ENCODE results near the gene PRKCA. TPM values are rescaled to one million over a fixed set of nuclear protein-coding genes. Genes with fewer than 3 reads are reported as not detected.

PRKCA gene
- total and polyA plus RNA-seq, 2 experiments from 2014 or later: 6.4 to 35.4 TPM

GRCh38 chr17:66814570-66814969, 512.2 kb downstream of the PRKCA start (continued):
- no peak for TF ChIP-seq ZNF114 (CRISPR knock-in tag; IDR thresholded peaks at IDR 0.05)

GRCh38 chr17:66817750-66818149, 515.3 kb downstream of the PRKCA start:
- no peaks in the 10 kb centered on the region for H3K27me3 ChIP-seq (ENCODE audit: insufficient read depth)
- no peak overlapping the region for H3K27ac ChIP-seq (ENCODE audit: low read depth)
- 0 out of 2 replicates have a peak, but pooled peaks cover 3% of the 10 kb centered on the region for H3K36me3 ChIP-seq (ENCODE audit: insufficient read depth)
- Mint-ChIP-seq H3K27me3 (ENCODE audit: insufficient read depth, low read depth, poor library complexity) (peaks cover 6% of the 10 kb centered on the region), H3K9me3 (peaks cover 26% of the 10 kb centered on the region), H3K27ac (no peak overlapping the region), H3K4me3 (no peak overlapping the region), H3K36me3 (ENCODE audit: low read depth) (peaks cover 14% of the 10 kb centered on the region; the same call in 2 of the 3 replicates), H3K4me1 (no peaks in the 10 kb centered on the region)
- TF ChIP-seq POLR2AphosphoS5 (IDR thresholded peaks at IDR 0.05; ENCODE audit: low read depth) (no peak), EZH2phosphoT487 (IDR thresholded peaks at IDR 0.05; ENCODE audit: unreplicated experiment) (no peak), NANOG (IDR thresholded peaks at IDR 0.05; ENCODE audit: borderline replicate concordance) (no peak), ZNF331 (CRISPR knock-in tag; IDR thresholded peaks at IDR 0.05; ENCODE audit: low read depth) (no peak), ZNF114 (CRISPR knock-in tag; IDR thresholded peaks at IDR 0.05) (no peak), STAT1 (IDR thresholded peaks at IDR 0.05; ENCODE audit: unreplicated experiment) (no peak), ETS1 (IDR thresholded peaks at IDR 0.05) (no peak), CREB1 (CRISPR knock-in tag; IDR thresholded peaks at IDR 0.05; ENCODE audit: low read depth) (no peak), JUNB (IDR thresholded peaks at IDR 0.05; ENCODE audit: unreplicated experiment) (no peak), EZH2 (IDR thresholded peaks at IDR 0.05; ENCODE audit: low read depth, unreplicated experiment) (no peak)
- TF ChIP-seq, protein P1, sequence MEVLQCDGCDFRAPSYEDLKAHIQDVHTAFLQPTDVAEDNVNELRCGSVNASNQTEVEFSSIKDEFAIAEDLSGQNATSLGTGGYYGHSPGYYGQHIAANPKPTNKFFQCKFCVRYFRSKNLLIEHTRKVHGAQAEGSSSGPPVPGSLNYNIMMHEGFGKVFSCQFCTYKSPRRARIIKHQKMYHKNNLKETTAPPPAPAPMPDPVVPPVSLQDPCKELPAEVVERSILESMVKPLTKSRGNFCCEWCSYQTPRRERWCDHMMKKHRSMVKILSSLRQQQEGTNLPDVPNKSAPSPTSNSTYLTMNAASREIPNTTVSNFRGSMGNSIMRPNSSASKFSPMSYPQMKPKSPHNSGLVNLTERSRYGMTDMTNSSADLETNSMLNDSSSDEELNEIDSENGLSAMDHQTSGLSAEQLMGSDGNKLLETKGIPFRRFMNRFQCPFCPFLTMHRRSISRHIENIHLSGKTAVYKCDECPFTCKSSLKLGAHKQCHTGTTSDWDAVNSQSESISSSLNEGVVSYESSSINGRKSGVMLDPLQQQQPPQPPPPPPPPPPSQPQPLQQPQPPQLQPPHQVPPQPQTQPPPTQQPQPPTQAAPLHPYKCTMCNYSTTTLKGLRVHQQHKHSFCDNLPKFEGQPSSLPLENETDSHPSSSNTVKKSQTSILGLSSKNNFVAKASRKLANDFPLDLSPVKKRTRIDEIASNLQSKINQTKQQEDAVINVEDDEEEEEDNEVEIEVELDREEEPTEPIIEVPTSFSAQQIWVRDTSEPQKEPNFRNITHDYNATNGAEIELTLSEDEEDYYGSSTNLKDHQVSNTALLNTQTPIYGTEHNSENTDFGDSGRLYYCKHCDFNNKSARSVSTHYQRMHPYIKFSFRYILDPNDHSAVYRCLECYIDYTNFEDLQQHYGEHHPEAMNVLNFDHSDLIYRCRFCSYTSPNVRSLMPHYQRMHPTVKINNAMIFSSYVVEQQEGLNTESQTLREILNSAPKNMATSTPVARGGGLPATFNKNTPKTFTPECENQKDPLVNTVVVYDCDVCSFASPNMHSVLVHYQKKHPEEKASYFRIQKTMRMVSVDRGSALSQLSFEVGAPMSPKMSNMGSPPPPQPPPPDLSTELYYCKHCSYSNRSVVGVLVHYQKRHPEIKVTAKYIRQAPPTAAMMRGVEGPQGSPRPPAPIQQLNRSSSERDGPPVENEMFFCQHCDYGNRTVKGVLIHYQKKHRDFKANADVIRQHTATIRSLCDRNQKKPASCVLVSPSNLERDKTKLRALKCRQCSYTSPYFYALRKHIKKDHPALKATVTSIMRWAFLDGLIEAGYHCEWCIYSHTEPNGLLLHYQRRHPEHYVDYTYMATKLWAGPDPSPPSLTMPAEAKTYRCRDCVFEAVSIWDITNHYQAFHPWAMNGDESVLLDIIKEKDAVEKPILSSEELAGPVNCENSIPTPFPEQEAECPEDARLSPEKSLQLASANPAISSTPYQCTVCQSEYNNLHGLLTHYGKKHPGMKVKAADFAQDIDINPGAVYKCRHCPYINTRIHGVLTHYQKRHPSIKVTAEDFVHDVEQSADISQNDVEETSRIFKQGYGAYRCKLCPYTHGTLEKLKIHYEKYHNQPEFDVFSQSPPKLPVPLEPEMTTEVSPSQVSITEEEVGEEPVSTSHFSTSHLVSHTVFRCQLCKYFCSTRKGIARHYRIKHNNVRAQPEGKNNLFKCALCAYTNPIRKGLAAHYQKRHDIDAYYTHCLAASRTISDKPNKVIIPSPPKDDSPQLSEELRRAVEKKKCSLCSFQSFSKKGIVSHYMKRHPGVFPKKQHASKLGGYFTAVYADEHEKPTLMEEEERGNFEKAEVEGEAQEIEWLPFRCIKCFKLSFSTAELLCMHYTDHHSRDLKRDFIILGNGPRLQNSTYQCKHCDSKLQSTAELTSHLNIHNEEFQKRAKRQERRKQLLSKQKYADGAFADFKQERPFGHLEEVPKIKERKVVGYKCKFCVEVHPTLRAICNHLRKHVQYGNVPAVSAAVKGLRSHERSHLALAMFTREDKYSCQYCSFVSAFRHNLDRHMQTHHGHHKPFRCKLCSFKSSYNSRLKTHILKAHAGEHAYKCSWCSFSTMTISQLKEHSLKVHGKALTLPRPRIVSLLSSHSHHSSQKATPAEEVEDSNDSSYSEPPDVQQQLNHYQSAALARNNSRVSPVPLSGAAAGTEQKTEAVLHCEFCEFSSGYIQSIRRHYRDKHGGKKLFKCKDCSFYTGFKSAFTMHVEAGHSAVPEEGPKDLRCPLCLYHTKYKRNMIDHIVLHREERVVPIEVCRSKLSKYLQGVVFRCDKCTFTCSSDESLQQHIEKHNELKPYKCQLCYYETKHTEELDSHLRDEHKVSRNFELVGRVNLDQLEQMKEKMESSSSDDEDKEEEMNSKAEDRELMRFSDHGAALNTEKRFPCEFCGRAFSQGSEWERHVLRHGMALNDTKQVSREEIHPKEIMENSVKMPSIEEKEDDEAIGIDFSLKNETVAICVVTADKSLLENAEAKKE (CRISPR knock-in tag; IDR thresholded peaks at IDR 0.05): no peak
- TF ChIP-seq, protein P2, sequence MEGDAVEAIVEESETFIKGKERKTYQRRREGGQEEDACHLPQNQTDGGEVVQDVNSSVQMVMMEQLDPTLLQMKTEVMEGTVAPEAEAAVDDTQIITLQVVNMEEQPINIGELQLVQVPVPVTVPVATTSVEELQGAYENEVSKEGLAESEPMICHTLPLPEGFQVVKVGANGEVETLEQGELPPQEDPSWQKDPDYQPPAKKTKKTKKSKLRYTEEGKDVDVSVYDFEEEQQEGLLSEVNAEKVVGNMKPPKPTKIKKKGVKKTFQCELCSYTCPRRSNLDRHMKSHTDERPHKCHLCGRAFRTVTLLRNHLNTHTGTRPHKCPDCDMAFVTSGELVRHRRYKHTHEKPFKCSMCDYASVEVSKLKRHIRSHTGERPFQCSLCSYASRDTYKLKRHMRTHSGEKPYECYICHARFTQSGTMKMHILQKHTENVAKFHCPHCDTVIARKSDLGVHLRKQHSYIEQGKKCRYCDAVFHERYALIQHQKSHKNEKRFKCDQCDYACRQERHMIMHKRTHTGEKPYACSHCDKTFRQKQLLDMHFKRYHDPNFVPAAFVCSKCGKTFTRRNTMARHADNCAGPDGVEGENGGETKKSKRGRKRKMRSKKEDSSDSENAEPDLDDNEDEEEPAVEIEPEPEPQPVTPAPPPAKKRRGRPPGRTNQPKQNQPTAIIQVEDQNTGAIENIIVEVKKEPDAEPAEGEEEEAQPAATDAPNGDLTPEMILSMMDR (conservative IDR thresholded peaks at IDR 0.05; ENCODE audit: low read depth in 2 of 2): no peak
- TF ChIP-seq, protein P3, sequence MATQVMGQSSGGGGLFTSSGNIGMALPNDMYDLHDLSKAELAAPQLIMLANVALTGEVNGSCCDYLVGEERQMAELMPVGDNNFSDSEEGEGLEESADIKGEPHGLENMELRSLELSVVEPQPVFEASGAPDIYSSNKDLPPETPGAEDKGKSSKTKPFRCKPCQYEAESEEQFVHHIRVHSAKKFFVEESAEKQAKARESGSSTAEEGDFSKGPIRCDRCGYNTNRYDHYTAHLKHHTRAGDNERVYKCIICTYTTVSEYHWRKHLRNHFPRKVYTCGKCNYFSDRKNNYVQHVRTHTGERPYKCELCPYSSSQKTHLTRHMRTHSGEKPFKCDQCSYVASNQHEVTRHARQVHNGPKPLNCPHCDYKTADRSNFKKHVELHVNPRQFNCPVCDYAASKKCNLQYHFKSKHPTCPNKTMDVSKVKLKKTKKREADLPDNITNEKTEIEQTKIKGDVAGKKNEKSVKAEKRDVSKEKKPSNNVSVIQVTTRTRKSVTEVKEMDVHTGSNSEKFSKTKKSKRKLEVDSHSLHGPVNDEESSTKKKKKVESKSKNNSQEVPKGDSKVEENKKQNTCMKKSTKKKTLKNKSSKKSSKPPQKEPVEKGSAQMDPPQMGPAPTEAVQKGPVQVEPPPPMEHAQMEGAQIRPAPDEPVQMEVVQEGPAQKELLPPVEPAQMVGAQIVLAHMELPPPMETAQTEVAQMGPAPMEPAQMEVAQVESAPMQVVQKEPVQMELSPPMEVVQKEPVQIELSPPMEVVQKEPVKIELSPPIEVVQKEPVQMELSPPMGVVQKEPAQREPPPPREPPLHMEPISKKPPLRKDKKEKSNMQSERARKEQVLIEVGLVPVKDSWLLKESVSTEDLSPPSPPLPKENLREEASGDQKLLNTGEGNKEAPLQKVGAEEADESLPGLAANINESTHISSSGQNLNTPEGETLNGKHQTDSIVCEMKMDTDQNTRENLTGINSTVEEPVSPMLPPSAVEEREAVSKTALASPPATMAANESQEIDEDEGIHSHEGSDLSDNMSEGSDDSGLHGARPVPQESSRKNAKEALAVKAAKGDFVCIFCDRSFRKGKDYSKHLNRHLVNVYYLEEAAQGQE (IDR thresholded peaks at IDR 0.05; ENCODE audit: unreplicated experiment): no peak
- H3K79me2 ChIP-seq (replicated peaks; ENCODE audit: insufficient read depth): no peaks in the 10 kb centered on the region
- no peaks in the 10 kb centered on the region for H3K9me2 ChIP-seq (ENCODE audit: insufficient read depth)
- H3F3A ChIP-seq (replicated peaks; ENCODE audit: low read depth): no peaks in the 10 kb centered on the region
- H3K4me1 ChIP-seq (ENCODE audit: insufficient read depth): no peaks in the 10 kb centered on the region
- H4K20me1 ChIP-seq (replicated peaks; ENCODE audit: insufficient read depth): no peaks in the 10 kb centered on the region
- no peak overlapping the region for H3K4me3 ChIP-seq
- DNase-seq (ENCODE audit: low spot score) (no peak), ATAC-seq (no peak)
- no peak overlapping the region for H2AFZ ChIP-seq
- no peak overlapping the region for H3K4me2 ChIP-seq
